Left ventricle myocardium inferior (tissue), 1 donor: Measurements from ENCODE around the gene UST. TPM values are rescaled to one million over a fixed set of nuclear protein-coding genes. Genes with fewer than 3 reads are reported as not detected.

Source experiments
- DNase-seq: peaks from one replicate; pipeline ENCODE4 v3.0.0-alpha.2; 2020
- H3K27ac ChIP-seq: fragments of 200-600 bp; replicated peaks from 2 replicates; pipeline ENCODE4 v1.8.0; 2021
- H3K27me3 ChIP-seq: fragments of 200-600 bp; 2 replicates; pipeline ENCODE4 v1.8.0; 2021; ENCODE audit warnings: low read depth
- H3K36me3 ChIP-seq: fragments of 200-600 bp; 2 replicates; pipeline ENCODE4 v1.8.0; 2021
- H3K4me1 ChIP-seq: fragments of 200-600 bp; 2 replicates; pipeline ENCODE4 v1.8.0; 2021
- H3K4me3 ChIP-seq: fragments of 200-600 bp; 2 replicates; pipeline ENCODE4 v1.8.0; 2021; ENCODE audit warnings: mild to moderate bottlenecking, moderate library complexity
- H3K9me3 ChIP-seq: fragments of 200-600 bp; replicated peaks from 2 replicates; pipeline ENCODE4 v1.8.0; 2021
- intact Hi-C: fragments of 100-400 bp; cut with micrococcal nuclease; formaldehyde crosslinking; loops from one replicate; pipeline ENCODE4 v1.11.0; 2022
- total RNA-seq: library from RNA; stranded (reverse); fragmentation: NEBNext Ultra II Directional; extraction: Animal tissue kit (Norgen Biotek cat#: 25700); gene quantifications from one replicate; pipeline ENCODE4 v1.2.1, GENCODE V29; 2021
- TF ChIP-seq, protein P1 (sequence below): fragments of 200-600 bp; IDR thresholded peaks from 2 replicates; pipeline ENCODE4 v1.8.0; 2021; ENCODE audit warnings: antibody characterized with exemption, mild to moderate bottlenecking, borderline replicate concordance
- donor health status: DM: no; HTN: yes; CAD: no; lungs with severe emphysema.

Gene UST
- total RNA-seq, 1 donor from 2014 or later: 3.3 TPM

DNA sequence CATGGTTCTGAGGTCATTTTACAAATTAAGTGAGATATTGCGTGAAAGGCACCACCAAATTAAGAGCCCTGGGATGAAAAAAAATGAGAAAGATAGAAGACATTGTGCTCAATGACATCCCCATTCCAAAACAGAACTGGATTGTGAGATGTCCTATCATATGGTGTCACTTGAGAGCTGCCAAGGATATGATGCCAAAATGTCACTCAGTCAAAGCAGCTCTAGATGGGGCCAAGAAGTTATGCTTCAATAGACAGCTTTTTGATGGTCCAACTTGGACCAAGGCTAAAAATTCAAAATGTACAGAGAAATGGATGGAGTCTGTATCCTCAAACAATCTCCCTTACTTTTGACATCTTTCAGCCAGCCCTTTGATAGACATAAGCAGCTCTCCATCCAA lies 180.8 kb downstream of the UST start:
- Histone ChIP-seq H3K4me1 (peaks cover 7% of the 10 kb centered on the region), H3K4me3 (no peak overlapping the region), H3K27me3 (no peaks in the 10 kb centered on the region), H3K27ac (no peak overlapping the region), H3K36me3 (no peaks in the 10 kb centered on the region), H3K9me3 (no peaks in the 10 kb centered on the region)
- intact Hi-C loops: no loop called here
- DNase-seq: no peak
- TF ChIP-seq, protein P1, sequence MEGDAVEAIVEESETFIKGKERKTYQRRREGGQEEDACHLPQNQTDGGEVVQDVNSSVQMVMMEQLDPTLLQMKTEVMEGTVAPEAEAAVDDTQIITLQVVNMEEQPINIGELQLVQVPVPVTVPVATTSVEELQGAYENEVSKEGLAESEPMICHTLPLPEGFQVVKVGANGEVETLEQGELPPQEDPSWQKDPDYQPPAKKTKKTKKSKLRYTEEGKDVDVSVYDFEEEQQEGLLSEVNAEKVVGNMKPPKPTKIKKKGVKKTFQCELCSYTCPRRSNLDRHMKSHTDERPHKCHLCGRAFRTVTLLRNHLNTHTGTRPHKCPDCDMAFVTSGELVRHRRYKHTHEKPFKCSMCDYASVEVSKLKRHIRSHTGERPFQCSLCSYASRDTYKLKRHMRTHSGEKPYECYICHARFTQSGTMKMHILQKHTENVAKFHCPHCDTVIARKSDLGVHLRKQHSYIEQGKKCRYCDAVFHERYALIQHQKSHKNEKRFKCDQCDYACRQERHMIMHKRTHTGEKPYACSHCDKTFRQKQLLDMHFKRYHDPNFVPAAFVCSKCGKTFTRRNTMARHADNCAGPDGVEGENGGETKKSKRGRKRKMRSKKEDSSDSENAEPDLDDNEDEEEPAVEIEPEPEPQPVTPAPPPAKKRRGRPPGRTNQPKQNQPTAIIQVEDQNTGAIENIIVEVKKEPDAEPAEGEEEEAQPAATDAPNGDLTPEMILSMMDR: no peak

DNA sequence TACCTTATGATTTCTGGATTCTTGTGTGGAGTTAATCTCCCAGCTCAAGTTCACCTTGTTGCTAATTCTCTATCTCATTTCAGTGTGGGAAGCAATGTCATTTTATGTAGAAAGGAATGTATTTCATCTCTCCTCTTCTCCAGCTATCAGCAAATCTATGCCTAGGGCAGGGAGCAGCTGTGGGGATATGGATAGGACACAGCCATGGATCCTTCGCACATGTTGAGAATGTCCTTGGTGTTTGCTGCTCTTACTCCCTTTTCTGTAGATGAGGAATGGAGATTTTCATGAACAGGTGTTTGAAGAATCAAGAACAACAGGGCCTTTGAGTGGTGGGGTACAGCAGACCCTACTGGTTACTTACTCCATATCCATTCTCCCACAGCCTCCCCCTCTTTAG lies 182.0 kb downstream of the UST start:
- Histone ChIP-seq H3K4me3 (no peak overlapping the region), H3K27me3 (no peaks in the 10 kb centered on the region), H3K9me3 (no peaks in the 10 kb centered on the region), H3K4me1 (peaks cover 7% of the 10 kb centered on the region), H3K27ac (no peak overlapping the region), H3K36me3 (no peaks in the 10 kb centered on the region)
- TF ChIP-seq, protein P1: no peak
- no peak for DNase-seq
- intact Hi-C loops: no loop called here

DNA sequence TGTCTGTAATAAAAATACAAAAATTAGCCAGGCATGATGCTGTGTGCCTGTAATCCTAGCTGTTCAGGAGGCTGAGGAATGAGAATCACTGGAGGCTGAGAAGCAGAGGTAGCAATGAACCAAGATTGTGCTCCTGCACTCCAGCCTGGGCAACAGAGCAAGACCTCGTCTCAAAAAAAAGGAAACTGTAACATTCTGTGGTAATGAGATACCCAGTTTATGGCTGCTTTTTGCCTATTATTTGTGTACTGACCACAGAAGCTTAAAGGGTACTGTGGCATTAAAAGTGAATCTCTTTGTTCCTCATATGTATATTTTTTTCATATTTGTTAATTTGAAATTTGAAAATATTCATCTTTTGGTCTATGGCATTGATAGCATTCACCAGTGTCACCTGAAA lies 185.4 kb downstream of the UST start:
- Histone ChIP-seq H3K27ac (no peak overlapping the region), H3K27me3 (no peaks in the 10 kb centered on the region), H3K9me3 (no peaks in the 10 kb centered on the region), H3K4me1 (peaks cover 12% of the 10 kb centered on the region), H3K4me3 (no peak overlapping the region), H3K36me3 (no peaks in the 10 kb centered on the region)
- TF ChIP-seq, protein P1: no peak
- intact Hi-C loops: no loop called here
- no peak for DNase-seq

DNA sequence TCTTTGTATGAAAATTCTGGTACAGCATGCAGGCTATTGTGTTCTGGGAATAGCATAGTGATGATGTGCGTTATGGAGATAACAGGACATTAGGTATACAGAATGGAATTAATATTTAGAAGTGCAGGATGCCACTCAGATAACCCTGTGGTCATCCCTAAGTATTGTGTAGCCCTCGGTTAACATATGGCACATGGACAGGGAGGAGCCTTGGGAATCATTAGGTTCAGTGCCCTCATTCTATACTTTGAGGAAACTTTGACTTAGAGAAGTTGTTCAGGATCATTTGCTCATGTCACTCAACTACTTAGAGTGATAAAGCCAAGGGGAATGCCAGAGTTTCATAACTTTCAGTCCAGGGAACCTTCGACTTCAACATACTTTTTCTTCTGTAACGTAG lies 185.9 kb downstream of the UST start:
- H3K4me3 ChIP-seq: no peak overlapping the region
- TF ChIP-seq, protein P1: no peak
- no peak for DNase-seq
- intact Hi-C loops: no loop called here
- H3K9me3 ChIP-seq: no peaks in the 10 kb centered on the region
- H3K4me1 ChIP-seq: peaks cover 12% of the 10 kb centered on the region
- no peaks in the 10 kb centered on the region for H3K36me3 ChIP-seq
- H3K27me3 ChIP-seq: no peaks in the 10 kb centered on the region
- H3K27ac ChIP-seq: no peak overlapping the region

DNA sequence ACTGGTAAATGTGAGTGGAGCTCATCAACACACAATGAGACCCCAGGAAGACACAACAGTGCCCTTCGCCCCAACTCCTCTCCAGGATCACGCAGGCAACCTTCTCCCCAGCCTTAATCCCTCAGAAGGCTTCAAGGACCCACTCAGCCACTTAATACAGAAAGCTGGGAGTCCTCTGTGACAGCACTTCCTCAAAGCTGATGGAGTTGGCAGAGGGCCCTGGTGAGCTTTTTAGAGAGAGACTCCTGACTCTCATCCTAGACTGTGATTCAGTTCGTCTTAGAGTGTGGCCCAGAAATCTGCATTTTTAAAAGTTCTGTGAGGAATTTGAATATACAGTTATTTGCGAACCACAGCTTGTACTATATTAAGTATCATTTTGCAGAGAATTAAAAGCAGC lies 187.7 kb downstream of the UST start:
- Histone ChIP-seq H3K4me1 (peaks cover 12% of the 10 kb centered on the region), H3K4me3 (no peak overlapping the region), H3K27me3 (no peaks in the 10 kb centered on the region), H3K9me3 (no peaks in the 10 kb centered on the region), H3K27ac (no peak overlapping the region), H3K36me3 (no peaks in the 10 kb centered on the region)
- DNase-seq: peak; percentile 28
- TF ChIP-seq, protein P1: no peak
- intact Hi-C loops: no loop called here

DNA sequence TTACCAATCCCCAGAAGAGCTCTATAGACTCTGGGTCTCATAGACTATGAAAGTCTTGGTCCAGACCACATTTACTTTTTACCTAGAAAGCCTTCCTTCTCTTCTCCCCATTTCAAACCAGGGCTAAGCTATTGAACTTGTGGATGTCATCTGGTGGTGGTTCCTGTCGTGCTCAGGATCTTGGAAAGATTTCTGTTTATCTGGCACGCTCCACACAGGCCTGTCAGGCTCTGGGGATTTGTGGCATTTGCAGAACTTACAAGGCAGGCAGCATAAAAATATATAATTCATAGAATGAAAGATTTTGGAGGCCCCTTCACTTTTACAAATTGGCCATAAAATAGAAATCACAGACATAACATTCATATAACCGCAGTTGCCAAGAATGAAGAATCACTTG lies 188.1 kb downstream of the UST start:
- Histone ChIP-seq H3K4me1 (peaks cover 12% of the 10 kb centered on the region), H3K27ac (no peak overlapping the region), H3K36me3 (no peaks in the 10 kb centered on the region), H3K27me3 (no peaks in the 10 kb centered on the region), H3K9me3 (no peaks in the 10 kb centered on the region), H3K4me3 (no peak overlapping the region)
- TF ChIP-seq, protein P1: no peak
- DNase-seq: no peak
- intact Hi-C loops: no loop called here
